B cell (primary cell): ENCODE measurements around the gene TLL1. TPM values are rescaled to one million over a fixed set of nuclear protein-coding genes. Genes with fewer than 3 reads are reported as not detected.

Experiments
- ATAC-seq: fragments of 200-7000 bp; cut with Tn5 transposase; one replicate; pipeline ENCODE4 v1.10.0; 2021; ENCODE audit warnings: low read depth, mild to moderate bottlenecking, moderate number of reproducible peaks, moderate library complexity
- CTCF ChIA-PET: fragments of 350-600 bp; sonication (Branson Sonifier 250); formaldehyde crosslinking; loops from one replicate; lab custom pipeline; 2021; ENCODE audit warnings: antibody characterized with exemption, inconsistent platforms; lab: Charles Lee
- POLR2A ChIA-PET: fragments of 350-600 bp; sonication (Branson Sonifier 250); formaldehyde crosslinking; loops from one replicate; lab custom pipeline; 2021; ENCODE audit warnings: antibody characterized with exemption; lab: Charles Lee
- DNase-seq: peaks from one replicate; pipeline ENCODE4 v3.0.0; 2013
- H2AFZ ChIP-seq: 2 replicates; pipeline ENCODE4 v1.6.1; 2012; ENCODE audit warnings: mild to moderate bottlenecking, low read depth, low read length; ENCODE audit not compliant: insufficient read depth, poor library complexity, severe bottlenecking
- H3K27ac ChIP-seq, 2 donors: 1 replicate in 1 of 2; 2 replicates in 1 of 2; pipeline ENCODE4 v1.5.1; 2012 to 2013; ENCODE audit warnings: low read length in 2 of 2, mild to moderate bottlenecking in 2 of 2, moderate library complexity in 1 of 2
- H3K27me3 ChIP-seq, 4 experiments: fragments of 200-600 bp in 1 of 4; sonication (generic) in 1 of 4; replicated peaks in 1 of 4; 1 replicate in 2 of 4; 2 replicates in 2 of 4; pipeline versions ENCODE4 v1.6.1 to v1.7.0; 2013 to 2016; ENCODE audit warnings: low read length in 3 of 4, mild to moderate bottlenecking in 2 of 4, mixed read lengths in 1 of 4, moderate library complexity in 1 of 4; ENCODE audit not compliant: insufficient read depth in 4 of 4, control insufficient read depth in 3 of 4; ENCODE audit errors: control extremely low read depth in 1 of 4
- H3K36me3 ChIP-seq, 2 experiments: replicated peaks in 1 of 2; 1 replicate in 1 of 2; 2 replicates in 1 of 2; pipeline versions ENCODE4 v1.6.1 to v1.7.1; 2013; ENCODE audit warnings: low read length in 1 of 2; ENCODE audit not compliant: insufficient read depth in 2 of 2, control insufficient read depth in 1 of 2; ENCODE audit errors: control extremely low read depth in 1 of 2, extremely low read depth in 1 of 2
- H3K4me1 ChIP-seq, 2 donors: fragments of 200-600 bp in 1 of 2; sonication (generic) in 1 of 2; 1 replicate in 1 of 2; 2 replicates in 1 of 2; pipeline versions ENCODE4 v1.5.1 to v1.6.1; 2013 to 2017; ENCODE audit warnings: low read length in 2 of 2; ENCODE audit not compliant: control insufficient read depth in 2 of 2, insufficient read depth in 2 of 2
- H3K4me2 ChIP-seq: replicated peaks from 2 replicates; pipeline ENCODE3; 2012; ENCODE audit warnings: mild to moderate bottlenecking, low read depth, low read length; ENCODE audit not compliant: poor library complexity, severe bottlenecking
- H3K4me3 ChIP-seq, 5 experiments: fragments of 200-600 bp in 1 of 5; sonication (generic) in 1 of 5; 1 replicate in 3 of 5; 2 replicates in 2 of 5; pipeline versions ENCODE4 v1.5.1 to v1.7.0; 2011 to 2016; ENCODE audit warnings: low read length in 4 of 5, mild to moderate bottlenecking in 4 of 5, low read depth in 2 of 5, control low read depth in 1 of 5, moderate library complexity in 1 of 5; ENCODE audit not compliant: insufficient read depth in 1 of 5; ENCODE audit errors: control extremely low read depth in 1 of 5, extremely low read depth in 1 of 5
- H3K79me2 ChIP-seq: fragments of 200-600 bp; sonication (generic); one replicate; pipeline ENCODE4 v1.6.0; 2016; ENCODE audit warnings: low read length; ENCODE audit not compliant: control insufficient read depth, insufficient read depth
- H3K9ac ChIP-seq: fragments of 200-600 bp; sonication (generic); 2 replicates; pipeline ENCODE4 v1.6.1; 2017; ENCODE audit warnings: mild to moderate bottlenecking, low read length, moderate library complexity
- H3K9me3 ChIP-seq, 3 donors: one replicate each; pipeline versions ENCODE4 v1.6.1 to v1.7.1; 2013; ENCODE audit warnings: low read length in 2 of 3; ENCODE audit not compliant: control insufficient read depth in 2 of 3, insufficient read depth in 1 of 3; ENCODE audit errors: control extremely low read depth in 1 of 3
- H4K20me1 ChIP-seq: 2 replicates; pipeline ENCODE4 v1.6.0; 2012; ENCODE audit warnings: mild to moderate bottlenecking, low read length; ENCODE audit not compliant: insufficient read depth, control insufficient read depth, poor library complexity, severe bottlenecking
- H3K27ac Mint-ChIP-seq: one replicate; pipeline ENCODE4 v1.8.0; 2021; ENCODE audit warnings: mixed read lengths
- H3K27me3 Mint-ChIP-seq: one replicate; pipeline ENCODE4 v1.8.0; 2021; ENCODE audit warnings: mixed read lengths
- H3K4me1 Mint-ChIP-seq: one replicate; pipeline ENCODE4 v1.8.0; 2021; ENCODE audit warnings: mixed read lengths
- H3K4me3 Mint-ChIP-seq: one replicate; pipeline ENCODE4 v1.8.0; 2021; ENCODE audit warnings: mixed read lengths
- H3K9me3 Mint-ChIP-seq: one replicate; pipeline ENCODE4 v1.8.0; 2022; ENCODE audit warnings: mixed read lengths; ENCODE audit not compliant: insufficient read depth
- EZH2 ChIP-seq: IDR thresholded peaks from 2 replicates; pipeline ENCODE4 v1.6.1; 2012; ENCODE audit warnings: borderline replicate concordance, low read depth, mild to moderate bottlenecking, moderate library complexity, low read length; ENCODE audit not compliant: insufficient read depth, poor library complexity, severe bottlenecking
- WGBS: methylation state at CpG from one replicate; pipeline ENCODE4 v1.1.5; 2013; ENCODE audit warnings: missing lambda C conversion rate; ENCODE audit not compliant: insufficient coverage; 5-methylcytosine and 5-hydroxymethylcytosine counted together
- intact Hi-C: fragments of 100-400 bp; cut with micrococcal nuclease; formaldehyde crosslinking; loops from one replicate; pipeline ENCODE4 v1.10.0; 2022
- polyA plus RNA-seq: library from polyadenylated mRNA; depleted of rRNA; stranded (reverse); fragments of >200 nt; gene quantifications from 2 replicates; pipeline ENCODE4 v1.2.3, GENCODE V29; 2012
- total RNA-seq, 2 donors: library from RNA; stranded (reverse); fragments of 120-200 nt in 1 of 2; gene quantifications; 1 replicate in 1 of 2; 2 replicates in 1 of 2; pipeline versions ENCODE4 v1.2.3 to v1.2.4, GENCODE V29; 2013 to 2022
- TF ChIP-seq, protein P1 (sequence below): fragments of 200-600 bp; IDR thresholded peaks from one replicate; pipeline ENCODE4 v1.8.0; 2022; ENCODE audit warnings: antibody characterized with exemption, mild to moderate bottlenecking

TLL1 gene
- total and polyA plus RNA-seq, 2 donors (not counting 1 experiment from before 2014, with no cell fraction given): not detected

DNA sequence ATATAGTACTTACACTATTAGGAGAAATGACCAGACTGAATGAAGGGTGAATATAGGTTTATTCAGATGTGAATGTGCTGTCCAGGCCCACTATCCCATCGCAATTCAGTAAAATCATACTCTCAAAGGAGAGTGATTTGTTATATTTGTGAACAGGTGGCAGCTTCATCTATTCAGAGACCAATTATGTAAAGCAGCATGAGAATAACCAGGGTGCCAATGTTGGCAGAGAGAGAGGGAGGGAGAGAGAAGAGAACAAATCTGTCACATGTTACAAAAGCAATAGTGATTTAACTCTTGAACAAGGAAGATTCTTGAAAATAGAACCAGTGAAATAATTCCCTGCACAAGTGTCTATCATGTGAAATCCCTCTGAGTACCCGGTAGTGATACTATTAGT is 38.9 kb upstream of the TLL1 start:
- Mint-ChIP-seq H3K27ac (no peak overlapping the region), H3K27me3 (no peaks in the 10 kb centered on the region), H3K4me3 (no peak overlapping the region), H3K9me3 (no peaks in the 10 kb centered on the region), H3K4me1 (no peaks in the 10 kb centered on the region)
- Histone ChIP-seq H3K9me3 (no peaks in the 10 kb centered on the region), H3K27ac (no peak overlapping the region), H3K27me3 (no peaks in the 10 kb centered on the region), H3K9ac (no peak overlapping the region), H3K4me3 (no peak overlapping the region), H4K20me1 (no peaks in the 10 kb centered on the region), H3K4me2 (no peak overlapping the region), H3K79me2 (no peaks in the 10 kb centered on the region), H2AFZ (no peak overlapping the region), H3K4me1 (no peaks in the 10 kb centered on the region), H3K36me3 (no peaks in the 10 kb centered on the region)
- TF ChIP-seq, protein P1, sequence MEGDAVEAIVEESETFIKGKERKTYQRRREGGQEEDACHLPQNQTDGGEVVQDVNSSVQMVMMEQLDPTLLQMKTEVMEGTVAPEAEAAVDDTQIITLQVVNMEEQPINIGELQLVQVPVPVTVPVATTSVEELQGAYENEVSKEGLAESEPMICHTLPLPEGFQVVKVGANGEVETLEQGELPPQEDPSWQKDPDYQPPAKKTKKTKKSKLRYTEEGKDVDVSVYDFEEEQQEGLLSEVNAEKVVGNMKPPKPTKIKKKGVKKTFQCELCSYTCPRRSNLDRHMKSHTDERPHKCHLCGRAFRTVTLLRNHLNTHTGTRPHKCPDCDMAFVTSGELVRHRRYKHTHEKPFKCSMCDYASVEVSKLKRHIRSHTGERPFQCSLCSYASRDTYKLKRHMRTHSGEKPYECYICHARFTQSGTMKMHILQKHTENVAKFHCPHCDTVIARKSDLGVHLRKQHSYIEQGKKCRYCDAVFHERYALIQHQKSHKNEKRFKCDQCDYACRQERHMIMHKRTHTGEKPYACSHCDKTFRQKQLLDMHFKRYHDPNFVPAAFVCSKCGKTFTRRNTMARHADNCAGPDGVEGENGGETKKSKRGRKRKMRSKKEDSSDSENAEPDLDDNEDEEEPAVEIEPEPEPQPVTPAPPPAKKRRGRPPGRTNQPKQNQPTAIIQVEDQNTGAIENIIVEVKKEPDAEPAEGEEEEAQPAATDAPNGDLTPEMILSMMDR: no peak
- TF ChIP-seq EZH2: no peak
- intact Hi-C loops: no loop called here
- no peak for ATAC-seq
- CTCF ChIA-PET: no interaction called here
- POLR2A ChIA-PET: no interaction called here
- DNase-seq: no peak
- WGBS: no CpG with 5 or more reads among the region's 2 CpGs

GRCh38 chr4:165838575-165838974 is 34.5 kb upstream of the TLL1 start:
- H3K4me1 ChIP-seq: no peaks in the 10 kb centered on the region
- intact Hi-C loops: no loop called here
- CTCF ChIA-PET: no interaction called here
- H3K9me3 Mint-ChIP-seq: no peaks in the 10 kb centered on the region
- DNase-seq (no peak), ATAC-seq (no peak)
- WGBS: no CpG with 5 or more reads among the region's 1 CpG
- H3K9me3 ChIP-seq: no peaks in the 10 kb centered on the region
- no peaks in the 10 kb centered on the region for H3K27me3 ChIP-seq
- H3K79me2 ChIP-seq: no peaks in the 10 kb centered on the region
- no peak overlapping the region for H3K27ac ChIP-seq
- no peaks in the 10 kb centered on the region for H3K27me3 Mint-ChIP-seq
- H4K20me1 ChIP-seq: no peaks in the 10 kb centered on the region
- no peaks in the 10 kb centered on the region for H3K36me3 ChIP-seq
- H3K4me1 Mint-ChIP-seq: no peaks in the 10 kb centered on the region
- TF ChIP-seq EZH2: no peak
- TF ChIP-seq, protein P1: no peak
- no peak overlapping the region for H3K4me3 ChIP-seq
- H3K4me2 ChIP-seq: no peak overlapping the region
- no peak overlapping the region for H3K4me3 Mint-ChIP-seq
- H3K9ac ChIP-seq: no peak overlapping the region
- H3K27ac Mint-ChIP-seq: no peak overlapping the region
- H2AFZ ChIP-seq: no peak overlapping the region
- POLR2A ChIA-PET: no interaction called here
